ENCODE results near the gene ZNF516.

ZNF516 gene

DNA sequence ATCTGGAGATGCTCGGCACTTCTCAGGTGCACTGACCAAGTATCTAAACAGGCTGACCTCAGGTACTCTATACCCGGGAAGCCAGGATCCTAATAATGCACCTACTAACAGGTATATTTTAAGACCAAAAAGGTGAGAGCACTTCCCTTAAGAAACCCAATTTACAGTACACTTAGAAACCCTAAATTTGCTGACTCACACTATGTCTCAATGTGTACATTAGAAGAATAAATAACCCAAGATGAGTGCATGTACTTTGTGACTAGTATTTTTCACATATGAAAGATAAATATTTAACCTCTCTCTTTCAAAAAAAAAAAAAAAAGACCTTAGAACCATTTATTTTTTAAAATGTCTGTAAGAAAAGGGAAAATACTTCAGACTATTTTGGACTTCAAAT lies 118.8 kb downstream of the ZNF516 start:
- TF ChIP-seq, protein P1, sequence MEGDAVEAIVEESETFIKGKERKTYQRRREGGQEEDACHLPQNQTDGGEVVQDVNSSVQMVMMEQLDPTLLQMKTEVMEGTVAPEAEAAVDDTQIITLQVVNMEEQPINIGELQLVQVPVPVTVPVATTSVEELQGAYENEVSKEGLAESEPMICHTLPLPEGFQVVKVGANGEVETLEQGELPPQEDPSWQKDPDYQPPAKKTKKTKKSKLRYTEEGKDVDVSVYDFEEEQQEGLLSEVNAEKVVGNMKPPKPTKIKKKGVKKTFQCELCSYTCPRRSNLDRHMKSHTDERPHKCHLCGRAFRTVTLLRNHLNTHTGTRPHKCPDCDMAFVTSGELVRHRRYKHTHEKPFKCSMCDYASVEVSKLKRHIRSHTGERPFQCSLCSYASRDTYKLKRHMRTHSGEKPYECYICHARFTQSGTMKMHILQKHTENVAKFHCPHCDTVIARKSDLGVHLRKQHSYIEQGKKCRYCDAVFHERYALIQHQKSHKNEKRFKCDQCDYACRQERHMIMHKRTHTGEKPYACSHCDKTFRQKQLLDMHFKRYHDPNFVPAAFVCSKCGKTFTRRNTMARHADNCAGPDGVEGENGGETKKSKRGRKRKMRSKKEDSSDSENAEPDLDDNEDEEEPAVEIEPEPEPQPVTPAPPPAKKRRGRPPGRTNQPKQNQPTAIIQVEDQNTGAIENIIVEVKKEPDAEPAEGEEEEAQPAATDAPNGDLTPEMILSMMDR (IDR thresholded peaks at IDR 0.05; ENCODE audit: extremely low read depth, missing control alignments) = no peak
- DNase-seq (ENCODE audit: low spot score) = no peak

DNA sequence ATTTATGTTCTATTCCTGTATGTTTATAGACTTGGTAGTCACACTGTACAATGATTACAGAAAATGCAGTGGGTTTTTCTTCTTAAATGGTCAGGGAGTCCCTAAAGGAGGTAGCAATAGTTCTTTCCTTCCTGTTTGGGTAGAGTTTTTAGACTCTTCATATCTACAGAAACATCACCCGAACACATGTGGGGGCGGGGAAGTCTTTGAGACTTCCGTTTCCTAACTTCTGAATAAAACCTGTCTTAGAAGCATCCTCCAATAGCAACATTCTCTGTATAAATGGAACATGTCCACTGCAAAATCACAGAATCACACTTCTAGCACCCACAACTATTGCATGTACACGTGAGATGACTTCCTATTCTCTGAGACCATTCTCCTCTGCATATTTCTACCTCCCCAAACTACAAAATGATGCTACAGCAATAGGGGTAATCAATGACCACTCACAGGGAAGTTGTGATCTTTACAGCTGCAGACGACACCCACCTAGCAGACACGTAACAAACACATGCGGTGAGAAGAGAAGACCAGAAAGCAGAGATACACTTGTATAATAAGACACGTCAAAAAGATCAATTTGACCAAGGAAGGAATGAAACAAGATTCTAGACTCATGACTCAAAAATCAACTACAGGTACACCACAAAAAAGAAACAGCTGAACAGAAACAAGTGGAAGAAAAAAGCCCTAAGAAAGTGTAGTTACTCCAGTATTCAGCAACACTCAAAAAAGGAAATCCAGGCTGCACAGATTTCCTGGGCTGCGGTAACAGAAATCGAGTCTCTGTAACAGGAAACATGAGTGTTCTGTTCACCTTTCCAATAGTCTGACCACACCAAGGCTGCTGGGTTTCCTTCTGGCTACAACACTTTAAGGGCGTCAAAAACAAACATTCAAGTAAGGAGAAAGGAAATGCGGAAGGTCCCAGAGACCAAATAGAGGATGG lies 120.4 kb downstream of the ZNF516 start:
- DNase-seq (ENCODE audit: low spot score) = peak; percentile 60
- TF ChIP-seq, protein P1 (IDR thresholded peaks at IDR 0.05; ENCODE audit: extremely low read depth, missing control alignments) = no peak

DNA sequence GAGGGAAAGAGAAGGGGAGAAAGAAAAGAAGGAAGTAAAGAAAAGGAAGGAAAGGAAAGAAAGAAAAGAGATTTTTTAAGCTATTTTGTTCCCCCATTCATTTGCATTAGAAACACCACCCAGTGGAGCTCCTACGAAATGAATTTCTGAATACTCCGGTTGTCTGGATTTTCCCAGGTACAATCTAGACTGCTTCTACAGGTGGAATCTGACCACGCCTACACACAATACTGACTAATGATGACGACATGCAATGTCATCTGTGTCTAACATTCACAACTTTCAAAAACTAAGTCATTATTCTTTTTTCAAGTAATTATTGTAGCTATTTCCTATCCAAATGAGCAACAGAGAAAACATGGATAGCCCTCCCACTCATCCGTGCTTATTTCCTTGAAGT lies 121.7 kb downstream of the ZNF516 start:
- no peak for DNase-seq (ENCODE audit: low spot score)
- TF ChIP-seq, protein P1 (IDR thresholded peaks at IDR 0.05; ENCODE audit: extremely low read depth, missing control alignments) = no peak

DNA sequence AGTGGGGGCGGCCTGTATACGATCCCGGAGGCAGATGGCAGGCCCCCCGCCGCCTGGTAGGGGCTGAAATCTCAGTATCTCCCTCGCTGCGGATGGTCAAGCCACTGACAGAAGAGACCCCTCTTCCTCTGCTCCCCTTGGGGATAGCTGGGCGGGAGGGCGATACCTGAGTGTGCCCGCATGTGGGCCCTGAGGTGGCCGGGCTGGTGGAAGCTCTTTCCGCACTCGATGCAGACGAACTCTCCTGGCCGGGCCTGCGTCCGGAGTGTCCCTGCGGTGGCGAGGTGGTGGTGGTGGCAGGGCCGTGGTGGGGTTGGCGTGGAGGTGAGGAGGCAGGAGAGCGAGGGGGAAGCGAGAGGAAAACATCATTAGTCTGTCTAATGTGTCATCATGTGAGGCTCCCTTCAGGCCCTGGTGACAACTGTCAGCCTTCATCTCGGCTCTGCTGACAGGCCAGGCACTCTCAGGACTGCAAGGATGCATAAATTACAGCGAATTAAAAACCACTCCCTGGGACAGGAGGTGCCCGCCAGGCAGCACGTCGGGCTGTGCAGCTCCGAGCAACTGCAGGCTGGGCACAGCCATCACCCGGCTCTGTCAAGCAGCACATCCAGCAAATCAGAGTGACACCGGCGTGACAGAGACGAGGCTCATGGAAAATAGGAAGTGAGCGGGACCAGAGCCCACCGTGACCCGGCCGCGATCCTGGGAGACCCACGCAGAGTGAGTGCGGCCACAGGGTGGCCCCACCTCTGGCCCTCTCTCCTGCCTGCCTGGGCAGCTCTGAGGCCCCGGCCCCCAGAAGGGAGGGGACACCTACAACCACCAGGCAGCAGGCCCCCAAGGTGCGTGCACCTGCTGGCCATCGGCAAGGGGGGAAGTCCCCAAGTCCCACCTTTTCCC lies 123.5 kb downstream of the ZNF516 start:
- TF ChIP-seq, protein P1 (IDR thresholded peaks at IDR 0.05; ENCODE audit: extremely low read depth, missing control alignments) = no peak
- no peak for DNase-seq (ENCODE audit: low spot score)

DNA sequence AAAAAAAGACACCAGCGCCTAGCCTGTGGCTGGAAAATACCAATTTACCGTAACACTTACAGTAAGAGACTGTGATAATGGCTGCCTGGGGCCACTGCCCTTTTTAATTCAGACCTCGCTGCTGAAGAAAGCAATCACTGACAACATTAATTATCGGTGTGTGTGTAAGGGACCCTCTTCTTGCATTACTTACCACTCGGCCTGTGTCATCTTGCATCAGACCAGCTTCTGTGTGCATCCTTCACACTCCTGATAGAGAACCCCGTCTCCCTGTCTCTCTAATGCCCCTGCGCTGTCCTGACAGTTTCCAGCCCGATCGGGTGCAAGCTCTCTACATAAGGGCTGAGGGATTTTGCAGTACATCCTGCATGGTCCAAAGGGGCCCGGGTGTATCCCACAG lies 124.4 kb downstream of the ZNF516 start:
- TF ChIP-seq, protein P1 (IDR thresholded peaks at IDR 0.05; ENCODE audit: extremely low read depth, missing control alignments) = no peak
- no peak for DNase-seq (ENCODE audit: low spot score)

DNA sequence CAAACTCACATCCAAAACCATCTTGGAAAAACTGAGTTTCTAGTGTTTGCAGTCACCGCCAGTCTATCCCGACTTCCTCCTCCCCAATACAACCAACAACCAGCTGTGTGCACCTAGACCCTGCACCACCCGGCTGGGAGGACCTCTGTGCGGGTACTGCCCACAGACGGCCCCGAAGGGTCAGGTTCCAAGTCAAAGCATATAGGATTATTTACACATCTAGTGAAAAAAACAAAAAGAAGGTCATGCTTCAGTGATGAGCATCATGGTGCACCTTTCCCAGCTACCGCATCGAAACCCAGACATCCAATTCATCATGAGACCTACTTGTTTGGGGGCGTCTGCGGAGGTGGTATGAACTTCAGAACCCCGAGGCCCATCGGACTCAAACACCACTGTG lies 124.8 kb downstream of the ZNF516 start:
- no peak for DNase-seq (ENCODE audit: low spot score)
- TF ChIP-seq, protein P1 (IDR thresholded peaks at IDR 0.05; ENCODE audit: extremely low read depth, missing control alignments) = no peak

DNA sequence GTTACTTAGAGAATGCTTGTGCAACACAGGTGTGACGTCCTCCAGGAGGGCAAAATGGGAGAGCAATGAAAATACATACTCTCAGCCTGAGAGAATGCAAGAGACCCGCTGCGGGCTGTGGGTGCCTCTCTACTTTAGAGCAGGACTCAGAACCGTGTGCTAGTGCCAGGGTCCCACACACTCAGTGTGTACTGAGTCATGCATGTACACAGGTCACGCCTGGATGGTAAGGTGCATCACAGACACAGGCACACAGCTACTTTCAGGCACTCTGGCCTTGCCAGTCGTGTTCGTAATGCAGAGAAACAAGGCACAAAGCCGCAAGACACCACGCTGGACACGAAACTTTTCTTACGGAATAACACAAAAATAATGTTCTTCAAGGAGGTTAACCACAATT lies 125.3 kb downstream of the ZNF516 start:
- TF ChIP-seq, protein P1 (IDR thresholded peaks at IDR 0.05; ENCODE audit: extremely low read depth, missing control alignments) = no peak
- DNase-seq (ENCODE audit: low spot score) = no peak

Measured in GM20000 (cell line).